ENCODE measurements around the gene ANO8.

DNA sequence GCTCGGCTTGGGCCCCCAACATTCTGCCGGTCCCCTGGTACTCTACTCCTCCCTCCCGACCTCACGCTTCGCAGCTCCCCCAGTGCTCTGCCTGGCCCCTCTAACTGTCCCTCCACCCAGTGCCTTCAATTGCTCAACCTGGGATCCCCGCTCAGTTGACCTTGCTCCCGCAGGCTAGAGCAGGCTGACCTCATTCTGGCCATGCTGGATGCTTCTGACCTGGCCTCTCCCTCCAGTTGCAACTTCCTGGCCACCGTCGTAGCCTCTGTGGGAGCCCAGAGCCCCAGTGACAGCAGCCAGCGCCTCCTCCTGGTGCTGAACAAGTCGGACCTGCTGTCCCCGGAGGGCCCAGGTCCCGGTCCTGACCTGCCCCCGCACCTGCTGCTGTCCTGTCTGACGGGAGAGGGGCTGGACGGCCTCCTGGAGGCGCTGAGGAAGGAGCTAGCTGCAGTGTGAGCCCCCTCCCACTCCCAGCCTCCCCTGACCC is 6.3 kb upstream of the ANO8 start:
- TF ChIP-seq POLR2AphosphoS5 (IDR thresholded peaks at IDR 0.05) (no peak), POLR2A (IDR thresholded peaks at IDR 0.05) (no peak)

Data from upper lobe of left lung (tissue), 4 donors.